NCI-H2196 treated with DMSO at 0.1 percent for 48 hours (cell line): ENCODE results near the gene SPINK2.

Experiments
- DNase-seq: peaks from one replicate; lab custom pipeline; 2025; ENCODE audit not compliant: unreplicated experiment; lab: John Stamatoyannopoulos, UW

SPINK2 gene

GRCh38 chr4:56799824-56800756 is 21.4 kb downstream of the SPINK2 start:
- DNase-seq, result peak; percentile 2

GRCh38 chr4:56799161-56799759 is 22.2 kb downstream of the SPINK2 start:
- no peak for DNase-seq

DNA sequence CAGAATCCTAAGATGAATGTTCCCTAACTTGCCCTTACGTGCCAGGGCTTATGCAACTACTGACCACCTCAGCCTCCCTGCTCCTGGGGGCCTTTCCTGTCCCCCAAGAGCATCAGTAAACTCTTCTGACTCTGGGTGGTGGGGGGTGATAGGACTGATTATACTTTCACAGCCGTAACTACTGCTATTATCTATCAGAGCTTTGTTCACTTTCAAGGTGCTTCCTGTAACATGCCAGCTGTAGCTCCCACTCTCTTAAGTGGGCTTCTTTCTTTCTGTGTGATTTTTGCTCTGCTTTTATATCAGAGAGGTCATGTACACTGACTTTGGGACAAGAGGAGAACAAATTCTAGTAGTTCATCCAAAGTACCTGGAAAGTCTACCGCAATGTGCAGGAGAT is 25.3 kb downstream of the SPINK2 start:
- DNase-seq, result no peak

DNA sequence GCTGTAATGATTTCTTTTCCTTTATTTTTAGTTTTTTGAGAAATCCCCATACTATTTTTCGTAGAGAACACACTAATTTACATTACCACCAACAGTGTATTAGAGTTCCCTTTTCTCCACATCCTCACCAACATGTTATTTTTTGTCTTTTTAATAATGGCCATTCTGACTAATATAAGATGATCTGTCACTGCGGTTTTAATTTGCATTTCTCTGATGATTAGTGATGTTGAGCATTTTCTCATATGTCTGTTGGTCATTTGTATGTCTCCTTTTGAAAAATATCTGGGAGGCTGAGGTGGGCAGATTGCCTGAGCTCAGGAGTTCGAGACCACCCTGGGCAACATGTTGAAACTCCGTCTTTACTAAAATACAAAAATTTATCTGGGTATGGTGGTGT is 30.2 kb downstream of the SPINK2 start:
- DNase-seq, result no peak

- no peak for DNase-seq
Measured at GRCh38 chr4:56790691-56791091, 30.8 kb downstream of the SPINK2 start.

DNA sequence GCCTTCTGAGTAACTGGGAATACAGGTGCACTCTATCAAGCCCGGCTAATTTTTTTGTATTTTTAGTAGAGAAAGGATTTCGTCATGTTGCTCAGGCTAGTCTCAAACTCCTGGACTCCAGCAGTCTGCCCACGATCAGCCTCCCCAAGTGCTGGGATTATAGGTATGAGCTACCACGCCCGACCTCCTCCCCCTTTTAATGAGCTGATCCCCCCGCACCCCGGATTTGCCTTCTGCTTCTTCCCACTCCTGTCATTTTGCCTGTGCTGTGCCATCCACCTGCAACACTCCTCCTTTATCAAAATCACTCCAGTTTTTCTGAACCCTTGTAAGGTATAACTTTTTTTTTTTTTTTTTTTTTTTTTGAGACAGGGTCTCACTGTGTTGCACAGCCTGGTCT is 33.4 kb downstream of the SPINK2 start:
- DNase-seq, result no peak

DNA sequence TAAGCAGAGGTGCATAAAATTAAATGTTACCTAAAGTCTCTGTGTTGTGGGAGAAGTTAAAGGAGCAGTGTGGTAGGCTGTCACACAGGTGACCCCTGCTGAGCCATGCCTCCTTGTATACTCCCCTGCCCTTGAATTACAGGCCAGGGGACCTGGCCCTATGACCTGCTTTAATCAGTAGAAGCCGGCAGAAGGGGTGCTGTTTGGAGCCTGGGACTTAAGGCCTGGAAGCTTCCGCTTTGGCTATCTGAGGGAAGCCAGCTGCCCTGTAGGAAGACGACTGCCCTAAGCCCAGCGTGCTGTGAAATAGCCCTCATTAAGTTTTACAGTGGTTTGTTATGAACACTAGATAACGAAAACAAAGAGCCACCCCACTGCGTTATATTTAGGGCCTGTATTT is 34.1 kb downstream of the SPINK2 start:
- no peak for DNase-seq

DNA sequence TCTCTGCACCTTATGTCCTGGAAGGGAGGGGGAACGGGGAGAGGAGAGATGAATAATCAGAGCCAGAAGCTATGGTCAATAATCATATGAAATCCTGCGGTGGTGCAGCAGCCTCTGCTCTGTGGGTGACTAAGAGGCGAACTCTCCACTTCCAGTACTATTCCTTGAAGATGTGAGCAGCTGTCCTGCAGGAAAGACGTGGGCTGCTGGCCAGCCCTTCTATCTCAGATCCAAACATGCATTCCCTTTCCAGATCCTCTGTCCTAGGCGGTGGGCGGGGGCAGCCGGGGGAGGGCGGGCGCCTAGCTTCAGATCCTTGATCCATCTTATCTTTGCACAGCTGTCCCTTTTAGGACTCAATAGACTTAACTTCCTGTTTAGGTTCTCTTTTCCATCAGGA is 34.5 kb downstream of the SPINK2 start:
- DNase-seq, result no peak

DNA sequence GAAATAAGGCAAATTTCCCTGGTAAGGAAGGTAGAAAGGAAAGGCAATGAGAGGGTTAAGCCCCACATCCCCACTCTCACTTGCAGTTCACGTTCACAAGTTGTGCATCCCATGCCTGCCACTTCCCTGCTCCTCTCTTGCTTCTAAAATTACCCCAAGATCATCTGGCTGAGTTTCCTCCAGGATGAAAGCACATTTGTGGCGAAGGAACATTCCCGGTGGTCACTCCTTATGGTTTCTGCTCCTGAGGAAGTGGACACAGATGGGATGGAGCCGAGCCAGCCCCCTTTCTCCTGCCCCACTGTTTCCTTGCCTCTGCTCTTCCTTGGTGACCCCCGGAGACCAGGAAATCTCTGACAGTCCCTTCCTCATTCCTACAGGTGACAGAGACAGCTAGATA is 37.5 kb downstream of the SPINK2 start:
- no peak for DNase-seq

GRCh38 chr4:56782019-56782418 is 39.5 kb downstream of the SPINK2 start:
- DNase-seq, result no peak

- DNase-seq, result no peak
Measured at GRCh38 chr4:56773346-56773745, 48.2 kb downstream of the SPINK2 start.

GRCh38 chr4:56772134-56772533 is 49.4 kb downstream of the SPINK2 start:
- DNase-seq, result no peak

- no peak for DNase-seq
Measured at GRCh38 chr4:56768763-56769162, 52.7 kb downstream of the SPINK2 start.

DNA sequence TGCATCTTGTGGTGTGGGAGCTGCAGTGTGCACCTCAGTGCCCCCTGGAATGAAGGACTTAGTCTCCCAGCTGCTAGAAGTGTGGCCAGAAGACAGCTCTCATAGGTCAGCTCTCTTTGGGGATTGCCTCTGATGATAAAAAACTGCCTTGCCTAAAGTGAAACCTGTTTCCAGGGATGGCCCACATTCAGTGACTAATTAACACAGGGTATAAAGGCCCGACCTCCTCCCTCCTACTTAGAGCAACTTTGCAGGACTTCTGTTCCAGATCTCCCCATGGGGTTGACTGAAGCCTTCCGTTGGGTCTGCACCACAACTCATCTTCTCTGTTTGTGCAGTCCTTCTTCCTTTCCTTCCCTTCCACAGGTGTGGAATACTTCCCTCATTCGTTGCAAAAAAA is 53.2 kb downstream of the SPINK2 start:
- DNase-seq, result no peak

DNA sequence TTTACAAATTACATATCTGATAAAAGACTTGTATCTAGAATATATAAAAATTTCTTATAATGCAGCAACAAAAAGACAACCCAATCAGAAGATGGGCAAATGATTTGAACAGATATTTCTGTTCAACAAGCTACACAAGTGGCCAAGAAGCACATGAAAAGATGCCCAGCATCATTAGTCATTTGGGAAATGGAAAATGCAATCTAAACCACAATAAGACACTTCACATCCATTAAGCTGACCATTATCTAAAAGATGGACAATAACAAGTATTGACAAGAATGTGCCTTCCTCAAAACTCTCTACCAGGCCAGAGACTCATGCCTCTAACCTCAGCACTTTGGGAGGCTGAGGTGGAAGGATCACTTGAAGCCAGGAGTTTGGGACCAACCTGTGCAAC is 53.9 kb downstream of the SPINK2 start:
- DNase-seq, result no peak

- no peak for DNase-seq
Measured at GRCh38 chr4:56764775-56765174, 56.7 kb downstream of the SPINK2 start.

- DNase-seq, result no peak
Measured at GRCh38 chr4:56764223-56764622, 57.3 kb downstream of the SPINK2 start.

- DNase-seq, result no peak
Measured at GRCh38 chr4:56762484-56763250, 58.8 kb downstream of the SPINK2 start.

DNA sequence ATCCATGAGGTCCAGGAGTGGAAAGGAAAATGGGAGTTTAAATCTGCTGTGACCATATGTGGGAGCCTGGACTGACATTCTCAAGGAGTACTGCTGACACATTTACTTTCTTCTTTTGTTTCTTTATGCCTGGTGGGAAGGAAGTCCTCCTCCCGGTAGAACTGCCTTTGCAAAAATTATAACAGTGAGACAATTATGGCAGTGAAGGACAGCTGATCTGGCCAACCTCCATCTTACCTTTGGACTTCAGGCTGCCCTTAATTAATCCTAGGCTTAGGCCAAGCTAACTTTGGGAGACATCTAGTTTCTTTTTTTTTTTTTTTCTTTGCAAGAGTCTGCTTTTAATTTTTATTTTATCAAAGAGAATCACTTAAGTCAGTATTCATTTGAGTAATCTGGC is 61.3 kb downstream of the SPINK2 start:
- no peak for DNase-seq
